Measurements from ENCODE around the gene ADAT1.

DNA sequence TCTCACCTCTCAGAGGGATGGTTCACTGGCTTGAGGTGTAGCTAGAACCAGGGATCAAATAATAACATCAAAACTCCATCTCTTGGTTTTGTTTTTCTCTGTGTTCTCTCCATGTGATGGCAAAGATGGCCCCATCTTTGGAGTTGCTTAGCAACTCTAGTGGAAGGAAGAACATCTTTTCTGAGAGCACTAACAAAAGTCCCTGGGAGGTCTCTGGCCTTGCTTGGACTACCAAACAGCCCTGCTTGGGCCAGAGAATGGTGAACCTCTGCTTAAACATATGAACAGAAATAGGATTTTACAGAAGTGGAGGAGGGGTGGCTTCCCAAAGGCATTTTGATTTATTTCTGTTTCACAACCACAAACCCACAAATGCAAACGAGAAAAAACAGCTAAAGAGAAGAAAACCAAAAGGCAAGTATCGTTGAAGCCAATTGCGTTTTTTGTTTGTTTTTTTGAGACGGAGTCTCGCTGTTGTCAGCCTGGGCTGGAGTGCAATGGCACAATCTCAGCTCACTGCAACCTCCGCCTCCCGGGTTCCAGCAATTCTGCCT lies 43.7 kb downstream of the ADAT1 start:
- TF ChIP-seq EP300 (IDR thresholded peaks at IDR 0.05) (no peak), POLR2AphosphoS5 (IDR thresholded peaks at IDR 0.05) (no peak)
- TF ChIP-seq, protein P1, sequence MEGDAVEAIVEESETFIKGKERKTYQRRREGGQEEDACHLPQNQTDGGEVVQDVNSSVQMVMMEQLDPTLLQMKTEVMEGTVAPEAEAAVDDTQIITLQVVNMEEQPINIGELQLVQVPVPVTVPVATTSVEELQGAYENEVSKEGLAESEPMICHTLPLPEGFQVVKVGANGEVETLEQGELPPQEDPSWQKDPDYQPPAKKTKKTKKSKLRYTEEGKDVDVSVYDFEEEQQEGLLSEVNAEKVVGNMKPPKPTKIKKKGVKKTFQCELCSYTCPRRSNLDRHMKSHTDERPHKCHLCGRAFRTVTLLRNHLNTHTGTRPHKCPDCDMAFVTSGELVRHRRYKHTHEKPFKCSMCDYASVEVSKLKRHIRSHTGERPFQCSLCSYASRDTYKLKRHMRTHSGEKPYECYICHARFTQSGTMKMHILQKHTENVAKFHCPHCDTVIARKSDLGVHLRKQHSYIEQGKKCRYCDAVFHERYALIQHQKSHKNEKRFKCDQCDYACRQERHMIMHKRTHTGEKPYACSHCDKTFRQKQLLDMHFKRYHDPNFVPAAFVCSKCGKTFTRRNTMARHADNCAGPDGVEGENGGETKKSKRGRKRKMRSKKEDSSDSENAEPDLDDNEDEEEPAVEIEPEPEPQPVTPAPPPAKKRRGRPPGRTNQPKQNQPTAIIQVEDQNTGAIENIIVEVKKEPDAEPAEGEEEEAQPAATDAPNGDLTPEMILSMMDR (IDR thresholded peaks at IDR 0.05): no peak

Measured in gastroesophageal sphincter (tissue), 3 donors.